Measurements from ENCODE around the gene TAAR5. TPM values are rescaled to one million over a fixed set of nuclear protein-coding genes. Genes with fewer than 3 reads are reported as not detected.

Gene TAAR5
- total RNA-seq, 1 donor from 2014 or later = not detected

DNA sequence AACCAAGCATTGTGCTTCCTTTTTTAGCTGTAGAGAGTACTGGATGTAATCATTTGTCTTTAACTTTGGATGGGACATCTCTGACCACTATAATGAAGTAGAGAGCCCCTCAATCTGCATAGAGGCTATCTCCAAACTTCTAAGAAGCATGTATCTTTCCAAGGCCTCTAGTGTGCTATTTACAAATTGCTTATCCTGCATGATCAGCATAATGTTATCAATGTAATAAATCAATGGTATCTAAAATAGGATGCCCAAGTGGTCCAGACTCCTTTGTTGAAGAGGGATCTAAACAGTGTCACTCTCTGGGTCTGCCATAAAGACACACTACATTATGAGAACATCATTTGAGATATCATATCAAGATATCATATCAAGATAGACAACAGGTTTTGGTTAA lies 44.7 kb downstream of the TAAR5 start:
- H3K9me3 Mint-ChIP-seq = no peaks in the 10 kb centered on the region
- H3K4me1 Mint-ChIP-seq = peaks cover 14% of the 10 kb centered on the region
- no peak overlapping the region for H3K27ac Mint-ChIP-seq
- Histone ChIP-seq H3K27ac (no peak overlapping the region), H3K79me2 (ENCODE audit: low read depth) (no peaks in the 10 kb centered on the region), H2AFZ (replicated peaks) (no peak overlapping the region), H4K20me1 (ENCODE audit: low read depth) (no peaks in the 10 kb centered on the region), H3F3A (ENCODE audit: low read depth) (no peaks in the 10 kb centered on the region), H3K27me3 (no peaks in the 10 kb centered on the region), H3K36me3 (no peaks in the 10 kb centered on the region), H3K9me3 (ENCODE audit: low read depth) (no peaks in the 10 kb centered on the region), H3K4me3 (no peak overlapping the region), H3K4me1 (no peaks in the 10 kb centered on the region), H3K9ac (no peak overlapping the region), H3K4me2 (no peak overlapping the region)
- TF ChIP-seq EZH2phosphoT487 (IDR thresholded peaks at IDR 0.05) (no peak), EZH2 (IDR thresholded peaks at IDR 0.05) (no peak), CTCF (IDR thresholded peaks at IDR 0.05) (no peak)
- DNase-seq (ENCODE audit: low spot score) = no peak
- peaks cover 2% of the 10 kb centered on the region for H3K27me3 Mint-ChIP-seq (ENCODE audit: insufficient read depth, low read depth)
- no peaks in the 10 kb centered on the region for H3K36me3 Mint-ChIP-seq
- no peak overlapping the region for H3K4me3 Mint-ChIP-seq

Small RNAs within 50 kb of the gene (small RNA-seq; reads per million reads assigned to genes)
- not detected for gene TAAR7P

Other genes starting within 250 kb of the TAAR5 start
- 2.3 and 4.8 TPM in 2 replicates for gene MOXD1, start 188.3 kb downstream of the TAAR5 start, total RNA-seq (ENCODE audit: low replicate concordance)
- gene STX7, start 76.6 kb downstream of the TAAR5 start, total RNA-seq (ENCODE audit: low replicate concordance) = 27.8 and 35.4 TPM in 2 replicates
- not detected in 2 replicates for gene TAAR9, start 51.5 kb downstream of the TAAR5 start, total RNA-seq (ENCODE audit: low replicate concordance)
- gene TAAR8, start 37.1 kb downstream of the TAAR5 start, total RNA-seq (ENCODE audit: low replicate concordance) = not detected in 2 replicates
- gene TAAR6, start 19.4 kb downstream of the TAAR5 start, total RNA-seq (ENCODE audit: low replicate concordance) = not detected in 2 replicates
- gene TAAR2, start 34.5 kb upstream of the TAAR5 start, total RNA-seq (ENCODE audit: low replicate concordance) = not detected in 2 replicates
- gene TAAR1, start 69.4 kb upstream of the TAAR5 start, total RNA-seq (ENCODE audit: low replicate concordance) = not detected in 2 replicates
- gene VNN1, start 124.3 kb upstream of the TAAR5 start, total RNA-seq (ENCODE audit: low replicate concordance) = not detected in 2 replicates
- gene VNN2, start 168.2 kb upstream of the TAAR5 start, total RNA-seq (ENCODE audit: low replicate concordance) = not detected in 2 replicates
- 4.2 and 5.1 TPM in 2 replicates for gene SLC18B1, start 208.9 kb upstream of the TAAR5 start, total RNA-seq (ENCODE audit: low replicate concordance)
- 1,494 and 2,045 TPM in 2 replicates for gene RPS12, start 224.8 kb upstream of the TAAR5 start, total RNA-seq (ENCODE audit: low replicate concordance)

All from neural progenitor cell (in vitro differentiated cells).